GM12873 (cell line): ENCODE data around the gene PLD5.

ENCODE experiments used
- TF ChIP-seq, protein P1 (sequence below): IDR thresholded peaks from 2 replicates; pipeline ENCODE4 v1.5.1; 2012; ENCODE audit warnings: low read depth, mild to moderate bottlenecking, moderate library complexity, low read length, control low read depth; ENCODE audit not compliant: insufficient read depth; ENCODE audit errors: missing control alignments

The PLD5 gene

GRCh38 chr1:242197907-242198820 is 326.3 kb downstream of the PLD5 start:
- TF ChIP-seq, protein P1, sequence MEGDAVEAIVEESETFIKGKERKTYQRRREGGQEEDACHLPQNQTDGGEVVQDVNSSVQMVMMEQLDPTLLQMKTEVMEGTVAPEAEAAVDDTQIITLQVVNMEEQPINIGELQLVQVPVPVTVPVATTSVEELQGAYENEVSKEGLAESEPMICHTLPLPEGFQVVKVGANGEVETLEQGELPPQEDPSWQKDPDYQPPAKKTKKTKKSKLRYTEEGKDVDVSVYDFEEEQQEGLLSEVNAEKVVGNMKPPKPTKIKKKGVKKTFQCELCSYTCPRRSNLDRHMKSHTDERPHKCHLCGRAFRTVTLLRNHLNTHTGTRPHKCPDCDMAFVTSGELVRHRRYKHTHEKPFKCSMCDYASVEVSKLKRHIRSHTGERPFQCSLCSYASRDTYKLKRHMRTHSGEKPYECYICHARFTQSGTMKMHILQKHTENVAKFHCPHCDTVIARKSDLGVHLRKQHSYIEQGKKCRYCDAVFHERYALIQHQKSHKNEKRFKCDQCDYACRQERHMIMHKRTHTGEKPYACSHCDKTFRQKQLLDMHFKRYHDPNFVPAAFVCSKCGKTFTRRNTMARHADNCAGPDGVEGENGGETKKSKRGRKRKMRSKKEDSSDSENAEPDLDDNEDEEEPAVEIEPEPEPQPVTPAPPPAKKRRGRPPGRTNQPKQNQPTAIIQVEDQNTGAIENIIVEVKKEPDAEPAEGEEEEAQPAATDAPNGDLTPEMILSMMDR = no peak

DNA sequence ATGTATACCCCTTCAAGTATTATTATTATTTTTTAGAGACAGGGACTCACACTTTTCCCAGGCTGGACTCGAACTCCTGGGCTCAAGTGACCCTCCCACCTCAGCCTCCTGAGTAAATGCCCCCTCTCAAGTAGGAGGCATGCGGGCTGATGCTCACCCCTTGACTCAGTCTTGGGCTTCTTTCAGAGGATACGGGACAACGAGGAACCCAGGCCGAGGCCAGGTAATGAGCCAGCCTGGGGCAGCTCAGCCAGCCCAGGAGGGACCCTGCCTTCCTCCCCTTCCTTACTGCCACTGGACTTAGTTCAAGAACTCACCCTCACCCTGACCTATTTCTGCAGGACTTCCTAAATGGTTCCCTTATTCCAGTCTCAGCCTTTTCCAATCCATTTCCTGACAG is 327.6 kb downstream of the PLD5 start:
- TF ChIP-seq, protein P1 = no peak

DNA sequence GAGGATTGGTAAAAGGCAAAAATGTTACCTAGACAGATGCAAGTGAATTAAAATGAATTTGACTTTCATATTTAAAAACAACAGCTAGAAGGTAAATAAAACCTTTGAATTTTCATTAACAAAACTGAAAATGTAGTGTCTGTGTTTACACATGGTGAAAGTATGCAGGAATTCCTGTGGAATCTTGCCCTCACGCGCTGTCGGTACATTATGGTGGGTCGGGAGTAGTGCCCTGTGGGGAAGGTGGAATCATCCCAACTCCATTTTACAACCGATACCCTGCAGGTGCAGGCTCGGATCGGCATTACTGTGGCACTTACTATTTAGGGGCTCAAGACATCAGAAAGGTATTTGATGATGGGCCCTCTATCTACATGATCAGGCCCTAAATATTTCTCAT is 328.4 kb downstream of the PLD5 start:
- TF ChIP-seq, protein P1 = no peak

DNA sequence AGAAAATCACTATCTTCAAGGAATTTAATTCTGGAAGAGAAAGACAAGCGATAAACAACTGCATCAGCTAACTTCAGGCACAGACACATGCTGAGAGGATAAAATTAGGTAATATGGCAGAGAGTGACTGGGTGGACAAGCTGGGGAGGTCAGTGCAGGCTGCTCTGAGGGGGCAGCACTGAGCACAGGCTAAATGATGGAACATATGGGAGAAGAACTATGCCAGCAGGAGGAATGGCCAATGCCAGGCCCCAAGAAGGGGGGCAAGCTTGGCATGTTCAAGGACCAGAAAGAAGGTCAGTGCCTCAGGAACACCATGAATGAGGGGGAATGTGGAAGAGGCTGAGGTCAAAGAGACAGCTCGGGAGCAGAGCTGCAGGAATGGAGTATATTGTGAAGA is 334.9 kb downstream of the PLD5 start:
- TF ChIP-seq, protein P1 = peak; percentile 15

GRCh38 chr1:242187816-242188215 is 336.7 kb downstream of the PLD5 start:
- TF ChIP-seq, protein P1 = no peak

DNA sequence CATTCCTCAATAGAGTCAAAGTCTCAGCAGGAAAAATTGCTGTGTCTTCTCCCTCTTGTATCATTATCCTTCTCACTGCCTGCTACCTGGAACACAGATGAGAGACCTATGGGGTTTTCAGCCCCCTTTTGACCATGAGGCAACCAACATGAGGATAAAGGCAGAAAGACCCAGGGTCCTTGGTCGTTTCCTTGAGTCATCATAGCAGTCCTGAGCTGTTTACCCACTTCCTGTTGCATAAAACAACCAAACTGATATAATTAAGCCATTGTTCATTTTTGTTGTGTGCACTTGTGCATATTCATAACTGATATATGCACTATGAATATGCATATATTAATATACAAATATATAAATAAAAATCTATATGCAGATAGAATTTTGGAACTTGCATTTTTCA is 337.3 kb downstream of the PLD5 start:
- TF ChIP-seq, protein P1 = no peak

DNA sequence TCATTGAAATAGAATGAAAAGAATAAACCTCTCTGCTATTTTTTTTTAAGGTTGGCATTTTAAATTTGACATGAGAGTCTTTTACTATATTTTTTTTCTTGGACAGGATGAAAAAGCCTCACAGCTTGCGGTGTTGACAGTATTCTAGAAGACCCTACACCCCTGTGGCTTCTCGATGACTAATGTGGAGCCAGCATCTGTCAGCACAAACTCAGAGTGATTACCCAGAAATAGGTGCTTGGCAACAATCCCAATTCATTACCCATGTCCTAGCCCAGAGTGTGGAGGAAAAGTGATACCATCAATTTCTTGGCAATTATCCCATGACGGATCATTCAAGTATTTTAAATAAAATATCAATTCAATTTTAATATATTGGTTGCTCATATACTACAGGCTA is 338.8 kb downstream of the PLD5 start:
- TF ChIP-seq, protein P1 = no peak
